ENCODE data around the gene VTI1A. TPM values are rescaled to one million over a fixed set of nuclear protein-coding genes. Genes with fewer than 3 reads are reported as not detected.
A peak's percentile ranks its signal among the peaks of the same experiment; 100 is the strongest.

VTI1A gene
- total and polyA plus RNA-seq, 2 of the 13 experiments (the other 11 are each of a cell fraction or from before 2014, with no cell fraction given), result 11.7 to 32.7 TPM

- TF ChIP-seq ZNF710 (CRISPR knock-in tag; IDR thresholded peaks at IDR 0.05; ENCODE audit: borderline replicate concordance) (no peak), ZNF124 (CRISPR knock-in tag; IDR thresholded peaks at IDR 0.05) (no peak), ZNF234 (CRISPR knock-in tag; conservative IDR thresholded peaks at IDR 0.05) (no peak), FOXK1 (CRISPR knock-in tag; IDR thresholded peaks at IDR 0.05; ENCODE audit: borderline replicate concordance, low read depth) (no peak), YY1 (IDR thresholded peaks at IDR 0.05; ENCODE audit: insufficient read depth, insufficient replicate concordance, low read depth, low read length) (no peak), CHD2 (IDR thresholded peaks at IDR 0.05; ENCODE audit: low read depth, low read length) (no peak), XBP1 (CRISPR knock-in tag; IDR thresholded peaks at IDR 0.05) (no peak), ZNF724P (CRISPR knock-in tag; IDR thresholded peaks at IDR 0.05; ENCODE audit: borderline replicate concordance) (no peak), ZNF225 (CRISPR knock-in tag; IDR thresholded peaks at IDR 0.05) (no peak), MBNL3 (CRISPR knock-in tag; conservative IDR thresholded peaks at IDR 0.05) (no peak), E2F5 (CRISPR knock-in tag; conservative IDR thresholded peaks at IDR 0.05) (no peak), ZNF235 (CRISPR knock-in tag; IDR thresholded peaks at IDR 0.05; ENCODE audit: borderline replicate concordance) (no peak), FOXA3 (CRISPR knock-in tag; IDR thresholded peaks at IDR 0.05) (peak; percentile 81), ARNTL (CRISPR knock-in tag; IDR thresholded peaks at IDR 0.05) (no peak), NFKBIZ (CRISPR knock-in tag; IDR thresholded peaks at IDR 0.05) (no peak), MTF2 (CRISPR knock-in tag; IDR thresholded peaks at IDR 0.05; ENCODE audit: borderline replicate concordance) (no peak), BRF2 (CRISPR knock-in tag; IDR thresholded peaks at IDR 0.05) (no peak), ZNF264 (CRISPR knock-in tag; IDR thresholded peaks at IDR 0.05) (no peak), ZNF704 (CRISPR knock-in tag; IDR thresholded peaks at IDR 0.05; ENCODE audit: borderline replicate concordance) (no peak), ZNF24 (IDR thresholded peaks at IDR 0.05) (no peak), MZF1 (CRISPR knock-in tag; IDR thresholded peaks at IDR 0.05; ENCODE audit: borderline replicate concordance) (no peak), ESRRA (CRISPR knock-in tag; IDR thresholded peaks at IDR 0.05; ENCODE audit: low read depth) (no peak), ZSCAN9 (CRISPR knock-in tag; IDR thresholded peaks at IDR 0.05; ENCODE audit: borderline replicate concordance) (no peak), ZNF768 (CRISPR knock-in tag; IDR thresholded peaks at IDR 0.05) (no peak), RORA (CRISPR knock-in tag; IDR thresholded peaks at IDR 0.05) (no peak), PITX1 (CRISPR knock-in tag; IDR thresholded peaks at IDR 0.05) (no peak), TMF1 (CRISPR knock-in tag; IDR thresholded peaks at IDR 0.05; ENCODE audit: low read depth) (no peak), NPAS2 (CRISPR knock-in tag; IDR thresholded peaks at IDR 0.05; ENCODE audit: borderline replicate concordance) (no peak)
Measured at GRCh38 chr10:112564337-112564736, 117.3 kb downstream of the VTI1A start (continued).

All from HepG2 (cell line).